GM12801 (cell line): ENCODE measurements around the gene CCSAP.

Source experiments
- TF ChIP-seq, protein P1 (sequence below): IDR thresholded peaks from one replicate; pipeline ENCODE4 v1.5.1; 2011; ENCODE audit warnings: control low read depth; ENCODE audit not compliant: insufficient read length; ENCODE audit errors: extremely low read depth

The CCSAP gene

DNA sequence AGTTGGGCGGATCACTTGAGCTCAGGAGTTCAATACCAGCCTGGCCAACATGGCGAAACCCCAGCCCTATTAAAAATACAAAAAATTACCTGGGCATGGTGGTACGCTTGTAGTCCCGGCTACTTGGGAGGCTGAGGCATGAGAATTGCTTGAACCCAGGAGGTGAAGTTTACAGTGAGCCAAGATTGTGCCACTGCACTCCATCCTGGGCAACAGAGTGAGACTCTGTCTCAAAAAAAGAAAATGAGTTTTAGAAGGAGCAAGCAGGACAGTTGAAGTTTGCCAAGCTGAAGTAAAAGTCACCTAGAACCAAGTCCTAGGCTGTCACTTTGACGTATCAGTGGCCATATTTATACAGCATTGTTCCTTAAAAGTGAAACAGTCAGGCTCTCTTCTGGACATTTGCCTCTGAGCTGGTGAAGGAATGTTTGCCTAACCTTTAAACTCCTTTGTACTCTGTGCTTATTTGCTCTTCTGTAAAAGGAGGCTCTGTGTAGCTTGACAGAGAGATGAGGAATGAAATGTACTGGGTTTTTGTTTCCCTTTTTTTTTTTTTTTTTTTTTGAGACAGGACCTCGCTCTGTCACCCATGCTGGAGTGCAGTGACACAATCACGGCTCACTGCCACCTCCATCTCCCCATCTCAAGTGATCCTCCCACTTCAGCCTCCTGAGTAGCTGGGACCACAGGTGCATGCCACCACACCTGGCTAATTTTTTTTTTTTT is 69.2 kb downstream of the CCSAP start:
- TF ChIP-seq, protein P1, sequence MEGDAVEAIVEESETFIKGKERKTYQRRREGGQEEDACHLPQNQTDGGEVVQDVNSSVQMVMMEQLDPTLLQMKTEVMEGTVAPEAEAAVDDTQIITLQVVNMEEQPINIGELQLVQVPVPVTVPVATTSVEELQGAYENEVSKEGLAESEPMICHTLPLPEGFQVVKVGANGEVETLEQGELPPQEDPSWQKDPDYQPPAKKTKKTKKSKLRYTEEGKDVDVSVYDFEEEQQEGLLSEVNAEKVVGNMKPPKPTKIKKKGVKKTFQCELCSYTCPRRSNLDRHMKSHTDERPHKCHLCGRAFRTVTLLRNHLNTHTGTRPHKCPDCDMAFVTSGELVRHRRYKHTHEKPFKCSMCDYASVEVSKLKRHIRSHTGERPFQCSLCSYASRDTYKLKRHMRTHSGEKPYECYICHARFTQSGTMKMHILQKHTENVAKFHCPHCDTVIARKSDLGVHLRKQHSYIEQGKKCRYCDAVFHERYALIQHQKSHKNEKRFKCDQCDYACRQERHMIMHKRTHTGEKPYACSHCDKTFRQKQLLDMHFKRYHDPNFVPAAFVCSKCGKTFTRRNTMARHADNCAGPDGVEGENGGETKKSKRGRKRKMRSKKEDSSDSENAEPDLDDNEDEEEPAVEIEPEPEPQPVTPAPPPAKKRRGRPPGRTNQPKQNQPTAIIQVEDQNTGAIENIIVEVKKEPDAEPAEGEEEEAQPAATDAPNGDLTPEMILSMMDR, result no peak

DNA sequence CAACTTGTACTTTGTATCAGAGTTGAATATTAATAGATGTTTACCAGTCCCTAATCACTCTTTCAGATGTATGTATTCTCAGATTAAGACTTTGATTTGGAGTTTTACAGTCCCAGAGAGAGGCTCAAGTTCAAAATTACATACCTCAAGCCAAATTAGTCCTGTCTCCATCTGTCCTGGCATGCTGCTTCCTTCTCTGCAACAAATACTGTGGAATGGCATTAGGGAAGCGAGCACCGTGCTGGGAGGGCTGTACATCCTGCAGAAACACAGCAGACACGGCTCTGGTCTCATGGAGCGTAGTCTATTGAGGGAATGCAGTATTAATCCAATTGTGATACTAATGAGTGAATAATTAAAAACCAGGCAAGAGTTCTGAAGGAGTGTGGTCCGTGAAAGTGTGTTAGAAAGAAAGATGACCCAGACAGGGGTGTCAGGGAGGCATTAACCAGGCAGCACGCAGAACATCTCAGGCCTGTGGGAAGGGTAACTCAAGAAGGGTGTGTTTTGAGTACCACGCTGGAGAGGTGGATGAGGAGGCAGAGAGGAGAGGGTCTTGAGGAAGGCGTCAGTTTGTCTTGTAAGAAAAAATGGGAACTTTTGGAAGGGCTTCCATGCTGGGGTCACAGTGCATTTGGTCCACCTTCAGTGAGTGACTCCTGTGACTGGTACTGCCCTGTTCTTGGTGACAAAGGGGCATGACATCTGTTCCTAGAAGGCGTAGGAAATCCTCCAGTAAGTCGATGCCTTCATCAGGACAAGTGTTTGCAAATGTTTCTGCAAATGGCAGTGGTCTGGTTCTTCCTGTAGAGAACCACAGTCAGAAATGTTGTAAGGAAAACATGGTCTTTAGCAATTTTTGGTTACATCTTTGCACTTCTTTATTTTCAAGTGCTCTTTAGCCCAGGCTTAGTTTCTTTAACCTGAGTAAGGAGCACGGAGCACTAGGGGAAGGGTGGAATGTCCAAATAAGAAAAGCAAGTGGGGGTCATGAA is 70.4 kb downstream of the CCSAP start:
- TF ChIP-seq, protein P1, result no peak

DNA sequence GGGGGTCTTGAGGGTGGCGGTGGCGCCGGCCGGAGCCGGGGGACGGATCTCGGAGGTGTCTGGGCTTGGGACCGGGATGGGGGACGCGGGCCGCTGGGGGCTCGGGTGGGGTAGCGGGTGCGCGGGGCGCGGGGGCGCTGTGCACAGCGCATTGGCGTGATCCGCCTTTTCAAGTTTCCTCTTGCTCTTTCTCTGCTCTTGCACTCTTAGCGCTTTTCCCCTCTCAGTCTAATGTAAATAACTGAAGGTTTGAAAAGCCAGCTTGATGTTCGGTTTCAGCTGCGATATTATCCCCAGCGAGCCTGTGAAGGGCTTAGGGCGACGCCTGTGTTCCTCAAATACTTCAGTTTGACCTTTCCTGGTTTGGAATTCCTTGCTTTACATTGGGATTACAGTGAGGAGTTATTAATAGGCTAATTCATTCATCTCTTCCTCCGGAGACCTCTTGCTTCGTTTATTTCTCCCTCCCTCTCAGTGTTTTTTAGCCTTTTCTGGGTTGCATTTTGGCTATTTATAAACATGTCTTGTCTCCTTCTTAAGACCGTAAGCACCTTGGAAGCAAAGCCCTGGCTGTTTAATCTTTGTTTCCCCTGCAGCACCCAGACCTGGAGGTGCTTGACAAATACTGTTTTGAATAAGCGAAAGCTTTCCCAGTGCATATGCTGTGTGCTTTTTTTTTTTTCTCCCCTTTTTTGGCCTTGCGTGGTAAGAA is 71.2 kb downstream of the CCSAP start:
- TF ChIP-seq, protein P1, result no peak
